ENCODE results near the gene GORASP2. TPM values are rescaled to one million over a fixed set of nuclear protein-coding genes. Genes with fewer than 3 reads are reported as not detected.

GORASP2 gene
- total RNA-seq, 1 donor from 2014 or later = 34.2 TPM

DNA sequence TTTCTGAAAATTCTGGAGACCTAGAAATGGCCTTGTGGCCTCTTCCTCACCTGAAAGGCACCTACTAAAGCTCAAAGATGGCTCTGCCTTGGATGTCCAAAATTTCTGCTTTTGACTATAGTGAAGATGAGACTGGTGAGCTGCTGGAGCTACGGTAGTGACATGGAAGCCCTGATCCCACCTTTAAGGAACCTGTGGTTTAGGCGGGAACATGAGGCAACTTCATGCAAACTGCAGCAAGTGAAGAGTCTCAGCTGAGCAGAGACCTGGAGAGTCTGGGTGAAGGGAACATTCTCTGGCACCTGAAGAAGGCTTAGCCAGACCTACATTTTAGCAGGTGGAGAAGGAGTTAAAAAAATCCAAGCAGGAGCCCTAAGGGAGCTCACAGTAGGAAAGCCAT is 40.0 kb downstream of the GORASP2 start:
- TF ChIP-seq, protein P1, sequence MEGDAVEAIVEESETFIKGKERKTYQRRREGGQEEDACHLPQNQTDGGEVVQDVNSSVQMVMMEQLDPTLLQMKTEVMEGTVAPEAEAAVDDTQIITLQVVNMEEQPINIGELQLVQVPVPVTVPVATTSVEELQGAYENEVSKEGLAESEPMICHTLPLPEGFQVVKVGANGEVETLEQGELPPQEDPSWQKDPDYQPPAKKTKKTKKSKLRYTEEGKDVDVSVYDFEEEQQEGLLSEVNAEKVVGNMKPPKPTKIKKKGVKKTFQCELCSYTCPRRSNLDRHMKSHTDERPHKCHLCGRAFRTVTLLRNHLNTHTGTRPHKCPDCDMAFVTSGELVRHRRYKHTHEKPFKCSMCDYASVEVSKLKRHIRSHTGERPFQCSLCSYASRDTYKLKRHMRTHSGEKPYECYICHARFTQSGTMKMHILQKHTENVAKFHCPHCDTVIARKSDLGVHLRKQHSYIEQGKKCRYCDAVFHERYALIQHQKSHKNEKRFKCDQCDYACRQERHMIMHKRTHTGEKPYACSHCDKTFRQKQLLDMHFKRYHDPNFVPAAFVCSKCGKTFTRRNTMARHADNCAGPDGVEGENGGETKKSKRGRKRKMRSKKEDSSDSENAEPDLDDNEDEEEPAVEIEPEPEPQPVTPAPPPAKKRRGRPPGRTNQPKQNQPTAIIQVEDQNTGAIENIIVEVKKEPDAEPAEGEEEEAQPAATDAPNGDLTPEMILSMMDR (IDR thresholded peaks at IDR 0.05; ENCODE audit: insufficient read depth, low read length, severe bottlenecking) = no peak
- Histone ChIP-seq H3K36me3 (ENCODE audit: control insufficient read depth, insufficient read depth, low read length) (peaks cover 10% of the 10 kb centered on the region), H3K27me3 (ENCODE audit: control insufficient read depth, insufficient read depth, low read length) (no peaks in the 10 kb centered on the region), H3K4me3 (ENCODE audit: low read depth, low read length) (no peak overlapping the region)
- DNase-seq (ENCODE audit: low read depth) = no peak
- no peak for FAIRE-seq

DNA sequence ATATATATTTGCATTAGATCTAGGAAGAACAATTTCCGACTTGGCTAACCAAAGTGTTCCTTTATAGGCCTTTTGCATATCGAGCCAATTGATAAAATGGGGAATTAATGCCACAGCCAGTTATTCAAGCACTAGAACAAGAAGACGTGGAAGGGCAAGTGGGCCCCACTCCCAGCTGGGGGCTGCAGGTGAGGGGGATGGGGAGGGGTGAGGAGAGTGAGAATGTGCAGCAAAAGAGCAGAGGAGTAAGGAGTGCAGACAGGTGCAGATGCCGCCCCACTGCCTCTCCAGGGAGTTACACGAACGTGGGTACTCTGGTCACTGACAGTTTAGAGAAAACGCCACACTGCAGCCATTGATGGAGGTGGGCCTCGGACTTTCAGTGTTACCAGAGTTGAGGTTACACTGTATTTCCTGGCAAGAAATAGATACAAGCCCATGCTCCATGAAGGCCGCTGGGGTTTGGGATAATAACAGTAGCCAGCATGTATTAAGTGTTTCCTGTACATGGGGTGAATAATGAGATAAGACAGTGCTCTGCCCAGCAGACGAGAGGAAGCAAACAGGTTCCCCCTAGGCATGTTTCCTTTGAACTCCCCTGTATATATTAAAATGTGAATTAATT is 40.9 kb downstream of the GORASP2 start:
- DNase-seq (ENCODE audit: low read depth) (no peak), FAIRE-seq (no peak)
- TF ChIP-seq, protein P1 (IDR thresholded peaks at IDR 0.05; ENCODE audit: insufficient read depth, low read length, severe bottlenecking) = no peak
- no peak overlapping the region for H3K4me3 ChIP-seq (ENCODE audit: low read depth, low read length)
- peaks cover 10% of the 10 kb centered on the region for H3K36me3 ChIP-seq (ENCODE audit: control insufficient read depth, insufficient read depth, low read length)
- H3K27me3 ChIP-seq (ENCODE audit: control insufficient read depth, insufficient read depth, low read length) = no peaks in the 10 kb centered on the region

GRCh38 chr2:170971071-170971470 is 42.0 kb downstream of the GORASP2 start:
- TF ChIP-seq, protein P1 (IDR thresholded peaks at IDR 0.05; ENCODE audit: insufficient read depth, low read length, severe bottlenecking) = no peak

GRCh38 chr2:170972296-170973224 is 43.5 kb downstream of the GORASP2 start:
- TF ChIP-seq, protein P1 (IDR thresholded peaks at IDR 0.05; ENCODE audit: insufficient read depth, low read length, severe bottlenecking) = no peak
- no peaks in the 10 kb centered on the region for H3K36me3 ChIP-seq (ENCODE audit: control insufficient read depth, insufficient read depth, low read length)
- FAIRE-seq = no peak
- DNase-seq (ENCODE audit: low read depth) = no peak
- H3K27me3 ChIP-seq (ENCODE audit: control insufficient read depth, insufficient read depth, low read length) = no peaks in the 10 kb centered on the region
- H3K4me3 ChIP-seq (ENCODE audit: low read depth, low read length) = peak overlapping the region; percentile 34

More at GRCh38 chr2:170971071-170971470, 42.0 kb downstream of the GORASP2 start:
- Histone ChIP-seq H3K4me3 (ENCODE audit: low read depth, low read length) (no peak overlapping the region), H3K36me3 (ENCODE audit: control insufficient read depth, insufficient read depth, low read length) (peaks cover 6% of the 10 kb centered on the region), H3K27me3 (ENCODE audit: control insufficient read depth, insufficient read depth, low read length) (no peaks in the 10 kb centered on the region)
- DNase-seq (ENCODE audit: low read depth) = no peak
- no peak for FAIRE-seq

DNA sequence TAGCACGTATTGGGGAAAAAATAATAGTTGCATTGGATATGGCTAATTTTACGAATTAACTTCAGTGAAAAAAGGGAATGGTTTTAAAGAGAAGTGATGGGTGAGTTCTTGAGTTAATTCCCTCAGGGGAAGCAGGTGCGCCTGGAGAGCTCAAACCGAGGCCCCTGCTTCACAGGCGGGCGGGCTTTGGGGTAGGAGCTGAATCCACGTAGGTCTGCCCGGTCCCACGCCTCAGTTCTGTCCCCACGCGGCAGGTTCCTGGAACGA is 44.1 kb downstream of the GORASP2 start:
- peak; percentile 66 for DNase-seq (ENCODE audit: low read depth)
- Histone ChIP-seq H3K36me3 (ENCODE audit: control insufficient read depth, insufficient read depth, low read length) (no peaks in the 10 kb centered on the region), H3K27me3 (ENCODE audit: control insufficient read depth, insufficient read depth, low read length) (no peaks in the 10 kb centered on the region), H3K4me3 (ENCODE audit: low read depth, low read length) (peak overlapping the region; percentile 34)
- FAIRE-seq = no peak
- TF ChIP-seq, protein P1 (IDR thresholded peaks at IDR 0.05; ENCODE audit: insufficient read depth, low read length, severe bottlenecking) = no peak
